ENCODE measurements around the gene TDRD6. TPM values are rescaled to one million over a fixed set of nuclear protein-coding genes. Genes with fewer than 3 reads are reported as not detected.
A peak's percentile ranks its signal among the peaks of the same experiment; 100 is the strongest.

The TDRD6 gene
- total and polyA plus RNA-seq, 3 experiments from 2014 or later, result not detected

DNA sequence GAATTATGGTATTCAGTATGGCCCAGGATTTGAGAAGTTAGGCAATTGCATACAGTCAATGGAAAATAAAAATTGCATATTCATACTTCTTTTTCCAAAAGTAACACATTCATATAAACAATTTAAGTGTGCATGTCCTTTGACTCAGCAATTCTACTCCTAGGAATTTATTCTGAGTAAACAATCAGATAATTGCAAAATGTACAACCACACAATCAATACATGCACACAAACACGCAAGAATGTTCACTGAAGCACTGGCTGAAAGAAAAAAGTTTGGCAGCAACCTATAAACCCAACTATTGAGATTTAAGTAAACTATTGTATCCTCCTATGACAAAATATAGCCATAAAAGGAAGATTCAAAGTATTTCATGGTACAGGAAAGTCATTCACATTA, 36.7 kb upstream of the TDRD6 start:
- POLR2A ChIA-PET, result no interaction called here
- H3K36me3 Mint-ChIP-seq, result peaks cover 0 to 4% (median 0%) of the 10 kb centered on the region in 3 donors
- no peak overlapping the region for H3K27ac Mint-ChIP-seq

DNA sequence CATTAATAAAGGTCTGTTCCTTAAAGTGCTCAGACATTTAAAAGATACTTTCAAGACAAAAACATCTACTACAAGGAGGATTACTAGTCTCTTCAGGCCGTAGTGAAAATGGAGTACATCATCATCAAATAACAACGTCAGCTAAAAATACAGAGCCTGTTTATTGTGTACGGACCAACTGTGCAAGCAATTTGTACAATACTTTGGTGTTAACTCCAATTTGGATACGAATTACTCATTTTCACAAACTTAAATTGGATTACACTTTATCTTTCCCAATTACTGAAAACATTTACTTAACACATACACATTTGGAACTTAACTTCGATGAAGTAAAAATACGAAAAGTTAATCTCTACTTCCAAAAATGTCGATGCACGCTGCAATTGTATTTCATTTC, 35.9 kb upstream of the TDRD6 start:
- peaks cover 0 to 4% (median 0%) of the 10 kb centered on the region in 5 donors for H3K9me3 Mint-ChIP-seq
- Histone ChIP-seq H3K4me3 (ENCODE audit: low read length) (no peak overlapping the region), H3K4me1 (ENCODE audit: insufficient read depth, low read length) (peaks cover 5% of the 10 kb centered on the region), H3K27ac (ENCODE audit: low read depth, low read length) (no peak overlapping the region), H3K36me3 (ENCODE audit: insufficient read depth, low read length) (no peaks in the 10 kb centered on the region), H3K27me3 (ENCODE audit: insufficient read depth, low read length, poor library complexity, severe bottlenecking) (peaks cover 17% of the 10 kb centered on the region), H3K9me3 (ENCODE audit: low read length) (no peaks in the 10 kb centered on the region)
- H3K4me3 Mint-ChIP-seq, result peak overlapping the region in 6 of 7 donors; percentile 83 to 90 (median 84)
- no peak for DNase-seq
- POLR2A ChIA-PET, result no interaction called here
- H3K4me1 Mint-ChIP-seq, result peaks cover 13 to 19% (median 14%) of the 10 kb centered on the region in 3 donors
- H3K27me3 Mint-ChIP-seq, result peaks cover 30 to 66% of the 10 kb centered on the region in 2 donors
- peaks cover 0 to 4% (median 0%) of the 10 kb centered on the region in 3 donors for H3K36me3 Mint-ChIP-seq
- H3K27ac Mint-ChIP-seq, result peak overlapping the region in 1 of 8 donors; percentile 12
- CTCF ChIA-PET, result no interaction called here

More for the DNA sequence above, 36.7 kb upstream of the TDRD6 start:
- Mint-ChIP-seq H3K27me3 (peaks cover 27 to 66% of the 10 kb centered on the region in 2 donors), H3K9me3 (peaks cover 0 to 2% (median 0%) of the 10 kb centered on the region in 5 donors), H3K4me3 (no peak overlapping the region), H3K4me1 (peaks cover 13 to 19% (median 14%) of the 10 kb centered on the region in 3 donors)
- DNase-seq, result no peak
- no peak overlapping the region for H3K4me3 ChIP-seq (ENCODE audit: low read length)
- CTCF ChIA-PET, result no interaction called here
- peaks cover 5% of the 10 kb centered on the region for H3K4me1 ChIP-seq (ENCODE audit: insufficient read depth, low read length)
- no peaks in the 10 kb centered on the region for H3K36me3 ChIP-seq (ENCODE audit: insufficient read depth, low read length)
- no peaks in the 10 kb centered on the region for H3K9me3 ChIP-seq (ENCODE audit: low read length)
- H3K27ac ChIP-seq (ENCODE audit: low read depth, low read length), result no peak overlapping the region
- peaks cover 17% of the 10 kb centered on the region for H3K27me3 ChIP-seq (ENCODE audit: insufficient read depth, low read length, poor library complexity, severe bottlenecking)

DNA sequence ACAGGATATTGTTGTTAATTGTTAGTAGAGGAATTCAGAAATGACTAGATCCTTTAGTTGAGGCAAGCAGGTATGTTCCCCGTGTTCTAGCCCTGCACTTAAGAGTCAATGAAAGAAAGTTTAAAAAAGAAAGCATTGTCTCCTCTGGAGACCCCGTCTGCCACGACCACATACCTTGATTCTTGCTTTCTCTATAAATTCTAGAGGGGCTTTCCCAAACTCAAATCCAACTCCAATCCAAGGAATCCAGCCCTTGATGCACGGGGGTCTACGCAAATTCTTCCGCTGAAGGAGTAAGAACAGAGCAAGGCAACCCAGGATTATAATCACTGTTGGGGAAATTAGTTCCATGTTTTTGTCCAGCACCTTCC, 35.5 kb upstream of the TDRD6 start:
- Histone ChIP-seq H3K4me3 (ENCODE audit: low read length) (peak overlapping the region; percentile 70), H3K4me1 (ENCODE audit: insufficient read depth, low read length) (peaks cover 5% of the 10 kb centered on the region), H3K27ac (ENCODE audit: low read depth, low read length) (no peak overlapping the region), H3K9me3 (ENCODE audit: low read length) (no peaks in the 10 kb centered on the region), H3K27me3 (ENCODE audit: insufficient read depth, low read length, poor library complexity, severe bottlenecking) (peaks cover 17% of the 10 kb centered on the region), H3K36me3 (ENCODE audit: insufficient read depth, low read length) (no peaks in the 10 kb centered on the region)
- DNase-seq, result no peak
- Mint-ChIP-seq H3K4me1 (peaks cover 13 to 19% (median 14%) of the 10 kb centered on the region in 3 donors), H3K4me3 (peak overlapping the region; percentile 83 to 93 (median 84)), H3K27me3 (peaks cover 29 to 63% of the 10 kb centered on the region in 2 donors), H3K36me3 (peaks cover 0 to 4% (median 0%) of the 10 kb centered on the region in 3 donors), H3K9me3 (peaks cover 0 to 4% (median 0%) of the 10 kb centered on the region in 5 donors), H3K27ac (peak overlapping the region in 2 of 8 donors; percentile 12 to 32)
- POLR2A ChIA-PET, result no interaction called here
- CTCF ChIA-PET, result no interaction called here

DNA sequence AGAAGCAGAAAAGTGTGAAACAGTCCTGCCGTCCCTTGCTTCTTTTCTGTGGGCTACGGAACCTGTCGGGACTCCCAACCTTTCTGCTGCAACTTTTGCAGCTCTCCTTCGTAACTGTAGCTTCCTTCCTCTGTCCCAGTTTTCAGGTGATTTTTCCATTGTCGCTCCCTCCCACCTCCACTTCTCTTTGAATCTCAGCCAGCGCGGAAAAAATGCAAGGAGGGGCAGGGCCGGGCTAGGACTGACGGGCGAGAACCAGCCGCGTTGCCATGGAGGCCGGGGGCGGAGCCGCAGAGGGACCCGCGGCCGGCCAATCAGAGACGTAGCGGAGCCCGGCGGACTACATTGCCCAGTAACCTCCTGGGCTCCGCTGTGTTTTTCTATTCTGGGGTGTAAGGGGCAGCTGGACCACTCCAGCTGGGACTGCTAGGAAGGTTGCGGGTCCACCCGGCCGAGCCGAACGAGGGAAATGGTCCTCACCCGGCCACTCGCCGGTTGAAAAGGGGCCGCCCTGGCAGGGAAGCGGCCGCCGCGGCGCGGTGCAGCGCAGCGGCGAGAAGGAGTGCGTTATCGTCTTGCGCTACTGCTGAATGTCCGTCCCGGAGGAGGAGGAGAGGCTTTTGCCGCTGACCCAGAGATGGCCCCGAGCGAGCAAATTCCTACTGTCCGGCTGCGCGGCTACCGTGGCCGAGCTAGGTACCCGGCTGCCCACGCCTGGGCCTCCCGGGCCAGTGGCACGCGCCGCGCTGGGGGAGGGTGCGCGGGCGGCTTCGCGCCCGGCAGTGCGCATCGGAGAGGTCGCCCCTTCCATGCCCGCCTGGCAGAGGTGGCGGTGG, 34.9 kb upstream of the TDRD6 start, which contains the start of the genes CYP39A1 and SLC25A27:
CYP39A1 (minus strand) TSS at position 216 of the 836 bp plus-strand sequence. CDS start 236 bp downstream, outside the sequence.
SLC25A27 (plus strand) TSS at position 373 of the 836 bp plus-strand sequence; CDS start at position 591, 218 bp downstream.
- DNase-seq, result peak; percentile 42 to 78 (median 63)
- peaks cover 17% of the 10 kb centered on the region for H3K27me3 ChIP-seq (ENCODE audit: insufficient read depth, low read length, poor library complexity, severe bottlenecking)
- H3K27ac Mint-ChIP-seq, result peak within 1 kb of the TSS in 6 of 8 donors; percentile 12 to 75 (median 32)
- peak within 1 kb of the TSS; percentile 70 for H3K4me3 ChIP-seq (ENCODE audit: low read length)
- H3K9me3 Mint-ChIP-seq, result peaks cover 0 to 4% (median 0%) of the 10 kb centered on the region in 5 donors
- no peaks in the 10 kb centered on the region for H3K9me3 ChIP-seq (ENCODE audit: low read length)
- H3K27me3 Mint-ChIP-seq, result peaks cover 29 to 58% of the 10 kb centered on the region in 2 donors
- H3K4me3 Mint-ChIP-seq, result peak within 1 kb of the TSS; percentile 83 to 93 (median 84)
- POLR2A ChIA-PET, result no interaction called here
- H3K27ac ChIP-seq (ENCODE audit: low read depth, low read length), result no peak within 1 kb of the TSS
- no peaks in the 10 kb centered on the region for H3K36me3 ChIP-seq (ENCODE audit: insufficient read depth, low read length)
- CTCF ChIA-PET, result no interaction called here
- H3K36me3 Mint-ChIP-seq, result peaks cover 0 to 4% (median 0%) of the 10 kb centered on the region in 3 donors
- H3K4me1 Mint-ChIP-seq, result peaks cover 13 to 19% (median 14%) of the 10 kb centered on the region in 3 donors
- H3K4me1 ChIP-seq (ENCODE audit: insufficient read depth, low read length), result peaks cover 5% of the 10 kb centered on the region

DNA sequence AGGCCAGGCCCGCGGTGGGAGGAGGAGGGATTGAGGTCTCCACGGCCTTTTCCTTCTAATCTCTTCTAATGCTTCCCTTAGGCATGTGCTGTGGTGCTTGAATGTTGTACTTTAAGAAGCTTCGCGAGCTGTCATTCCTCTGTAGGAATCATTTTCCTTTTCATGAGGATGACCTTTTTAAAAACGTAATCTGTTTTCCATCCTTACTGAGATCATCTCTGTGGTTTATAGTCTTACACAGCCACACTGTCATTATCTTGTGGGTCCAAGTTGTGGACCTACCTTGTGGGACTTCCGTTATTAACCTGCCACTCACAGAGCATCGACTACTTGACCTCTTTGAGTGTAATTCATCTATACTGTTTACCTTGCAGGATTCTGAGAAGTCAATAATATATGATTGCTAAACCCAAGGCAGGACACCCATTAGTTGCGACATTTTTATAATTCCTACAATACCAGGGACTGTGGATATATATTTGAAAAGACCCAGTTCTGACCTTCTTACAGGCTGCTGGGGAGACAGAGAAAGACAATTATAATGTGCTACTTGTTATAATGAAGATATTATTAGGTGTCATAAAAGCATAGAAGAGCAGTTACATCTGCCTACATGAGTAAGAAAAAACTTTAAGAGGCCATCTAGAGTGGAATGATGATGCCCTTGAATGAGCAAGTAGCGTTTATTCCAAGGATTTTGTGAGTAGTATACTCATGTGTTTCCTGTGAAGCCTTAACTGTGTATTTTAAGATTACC, 34.1 kb upstream of the TDRD6 start:
- no peak overlapping the region for H3K27ac Mint-ChIP-seq
- Histone ChIP-seq H3K4me1 (ENCODE audit: insufficient read depth, low read length) (peaks cover 5% of the 10 kb centered on the region), H3K36me3 (ENCODE audit: insufficient read depth, low read length) (no peaks in the 10 kb centered on the region), H3K27ac (ENCODE audit: low read depth, low read length) (no peak overlapping the region), H3K9me3 (ENCODE audit: low read length) (no peaks in the 10 kb centered on the region), H3K27me3 (ENCODE audit: insufficient read depth, low read length, poor library complexity, severe bottlenecking) (peaks cover 17% of the 10 kb centered on the region), H3K4me3 (ENCODE audit: low read length) (peak overlapping the region; percentile 70)
- H3K4me1 Mint-ChIP-seq, result peaks cover 13 to 19% (median 14%) of the 10 kb centered on the region in 3 donors
- H3K27me3 Mint-ChIP-seq, result peaks cover 29 to 58% of the 10 kb centered on the region in 2 donors
- DNase-seq, result no peak
- CTCF ChIA-PET, result no interaction called here
- H3K4me3 Mint-ChIP-seq, result peak overlapping the region; percentile 73 to 93 (median 82)
- H3K36me3 Mint-ChIP-seq, result peaks cover 0 to 4% (median 0%) of the 10 kb centered on the region in 3 donors
- POLR2A ChIA-PET, result no interaction called here
- peaks cover 0 to 2% (median 0%) of the 10 kb centered on the region in 5 donors for H3K9me3 Mint-ChIP-seq

DNA sequence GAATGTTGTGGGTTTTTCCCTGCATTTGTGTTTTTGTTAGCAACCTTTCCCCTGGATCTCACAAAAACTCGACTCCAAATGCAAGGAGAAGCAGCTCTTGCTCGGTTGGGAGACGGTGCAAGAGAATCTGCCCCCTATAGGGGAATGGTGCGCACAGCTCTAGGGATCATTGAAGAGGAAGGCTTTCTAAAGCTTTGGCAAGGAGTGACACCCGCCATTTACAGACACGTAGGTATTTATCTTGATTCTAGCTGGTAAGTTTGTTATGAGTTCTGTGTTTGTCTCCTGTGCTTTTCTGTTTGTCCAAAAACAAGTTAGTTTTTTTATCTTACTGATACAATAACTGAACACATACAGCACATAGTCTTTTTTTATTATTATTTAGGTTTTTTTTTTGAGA, 31.9 kb upstream of the TDRD6 start:
- peaks cover 0 to 4% (median 0%) of the 10 kb centered on the region in 3 donors for H3K36me3 Mint-ChIP-seq
- ChIA-PET POLR2A (no interaction called here), CTCF (no interaction called here)

DNA sequence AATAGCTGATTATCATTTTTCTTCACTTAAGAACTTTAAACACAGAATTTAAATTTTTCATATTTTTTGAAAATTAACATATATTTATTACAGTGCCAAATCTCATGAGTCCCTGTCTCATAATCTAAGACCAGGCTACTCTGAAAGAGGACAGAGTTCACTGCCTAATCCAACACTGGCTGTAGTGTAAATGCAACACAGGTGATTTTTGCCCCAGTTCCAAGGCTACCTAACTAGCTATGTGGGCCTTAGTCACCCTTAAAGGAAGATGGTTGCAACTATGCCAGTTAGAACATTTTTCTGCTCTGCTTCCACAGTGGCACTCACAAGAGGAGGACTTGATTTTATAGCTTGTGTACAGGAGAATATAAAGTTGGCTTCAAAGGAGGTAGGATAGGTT, 30.0 kb upstream of the TDRD6 start:
- POLR2A ChIA-PET, result no interaction called here

More for the DNA sequence above, 31.9 kb upstream of the TDRD6 start:
- Mint-ChIP-seq H3K27me3 (peaks cover 26 to 48% of the 10 kb centered on the region in 2 donors), H3K27ac (no peak overlapping the region), H3K9me3 (peaks cover 0 to 2% (median 0%) of the 10 kb centered on the region in 5 donors), H3K4me1 (peaks cover 13 to 19% (median 14%) of the 10 kb centered on the region in 3 donors), H3K4me3 (no peak overlapping the region)
- Histone ChIP-seq H3K27ac (ENCODE audit: low read depth, low read length) (no peak overlapping the region), H3K4me1 (ENCODE audit: insufficient read depth, low read length) (peaks cover 5% of the 10 kb centered on the region), H3K27me3 (ENCODE audit: insufficient read depth, low read length, poor library complexity, severe bottlenecking) (peaks cover 17% of the 10 kb centered on the region), H3K4me3 (ENCODE audit: low read length) (no peak overlapping the region), H3K9me3 (ENCODE audit: low read length) (no peaks in the 10 kb centered on the region), H3K36me3 (ENCODE audit: insufficient read depth, low read length) (no peaks in the 10 kb centered on the region)
- DNase-seq, result no peak

More for the DNA sequence above, 30.0 kb upstream of the TDRD6 start:
- CTCF ChIA-PET, result no interaction called here
- Histone ChIP-seq H3K36me3 (ENCODE audit: insufficient read depth, low read length) (no peaks in the 10 kb centered on the region), H3K27me3 (ENCODE audit: insufficient read depth, low read length, poor library complexity, severe bottlenecking) (peaks cover 13% of the 10 kb centered on the region), H3K4me1 (ENCODE audit: insufficient read depth, low read length) (no peaks in the 10 kb centered on the region), H3K27ac (ENCODE audit: low read depth, low read length) (no peak overlapping the region), H3K9me3 (ENCODE audit: low read length) (no peaks in the 10 kb centered on the region), H3K4me3 (ENCODE audit: low read length) (no peak overlapping the region)
- H3K4me1 Mint-ChIP-seq, result peaks cover 7 to 10% (median 8%) of the 10 kb centered on the region in 3 donors
- H3K4me3 Mint-ChIP-seq, result no peak overlapping the region
- H3K27ac Mint-ChIP-seq, result peak overlapping the region in 1 of 8 donors; percentile 42
- peaks cover 0 to 2% (median 0%) of the 10 kb centered on the region in 5 donors for H3K9me3 Mint-ChIP-seq
- H3K36me3 Mint-ChIP-seq, result peaks cover 0 to 4% (median 0%) of the 10 kb centered on the region in 3 donors
- peaks cover 18 to 32% of the 10 kb centered on the region in 2 donors for H3K27me3 Mint-ChIP-seq
- DNase-seq, result no peak
